K562 (cell line): ENCODE measurements around the gene R3HDM2. TPM values are rescaled to one million over a fixed set of nuclear protein-coding genes. Genes with fewer than 3 reads are reported as not detected.

Experiments
- ARID1B ChIP-seq: fragments of 450-650 bp; IDR thresholded peaks from 2 replicates; pipeline ENCODE4 v1.6.1; 2016; ENCODE audit warnings: antibody characterized with exemption, mild to moderate bottlenecking, inconsistent platforms
- CHCHD3 ChIP-seq: fragments of 250-450 bp; sonication (Bioruptor Pico); IDR thresholded peaks from 2 replicates; pipeline ENCODE4 v2.1.2; 2022; ENCODE audit warnings: mild to moderate bottlenecking
- DMBX1 ChIP-seq: fragments of 250-450 bp; sonication (Bioruptor Pico); IDR thresholded peaks from 2 replicates; pipeline ENCODE4 v1.8.0; 2022; ENCODE audit warnings: inconsistent platforms, mild to moderate bottlenecking, moderate library complexity, borderline replicate concordance
- ETV5 ChIP-seq: sonication (generic); formaldehyde crosslinking; IDR thresholded peaks from 2 replicates; pipeline ENCODE4 v1.4.0; 2020; ENCODE audit warnings: low read depth, mild to moderate bottlenecking, missing genetic modification reagents
- HSF4 ChIP-seq: fragments of 250-450 bp; sonication (Bioruptor Pico); IDR thresholded peaks from 2 replicates; pipeline ENCODE4 v2.1.2; 2022; ENCODE audit warnings: mild to moderate bottlenecking, moderate library complexity, borderline replicate concordance
- NCOR1 ChIP-seq: fragments of 450-650 bp; IDR thresholded peaks from 2 replicates; pipeline ENCODE4 v1.6.1; 2016; ENCODE audit warnings: mild to moderate bottlenecking, moderate library complexity
- PML ChIP-seq: IDR thresholded peaks from 2 replicates; pipeline ENCODE4 v1.6.1; 2012; ENCODE audit warnings: low read length, inconsistent platforms
- POLR2AphosphoS2 ChIP-seq: IDR thresholded peaks from 2 replicates; pipeline ENCODE4 v1.6.1; 2012; ENCODE audit warnings: low read length, improper control_type of control experiment
- POLR2G ChIP-seq: fragments of 200-400 bp; formaldehyde crosslinking; IDR thresholded peaks from 2 replicates; pipeline ENCODE4 v1.6.1; 2017; ENCODE audit warnings: low read depth, mild to moderate bottlenecking, antibody characterized with exemption, low read length, moderate library complexity
- POLR2H ChIP-seq: IDR thresholded peaks from 2 replicates; pipeline ENCODE4 v1.6.1; 2016; ENCODE audit warnings: missing genetic modification characterization, low read depth, mild to moderate bottlenecking, control low read depth, missing compliant biosample characterization, moderate library complexity
- PURB ChIP-seq: sonication (generic); formaldehyde crosslinking; IDR thresholded peaks from 2 replicates; pipeline ENCODE4 v1.9.0; 2021; ENCODE audit warnings: low read depth, mild to moderate bottlenecking, missing genetic modification reagents
- RBFOX2 ChIP-seq: fragments of 200-400 bp; formaldehyde crosslinking; IDR thresholded peaks from 2 replicates; pipeline ENCODE4 v1.6.1; 2017; ENCODE audit warnings: low read depth, mild to moderate bottlenecking, low read length, moderate library complexity
- RBM39 ChIP-seq: fragments of 200-400 bp; formaldehyde crosslinking; optimal IDR thresholded peaks from 2 replicates; pipeline ENCODE3; 2018; ENCODE audit warnings: low read depth, low read length
- SETDB1 ChIP-seq: IDR thresholded peaks from one replicate; pipeline ENCODE4 v1.6.1; 2012; ENCODE audit warnings: low read length, control low read depth, inconsistent platforms
- SP1 ChIP-seq: sonication (generic); formaldehyde crosslinking; IDR thresholded peaks from 2 replicates; pipeline ENCODE4 v1.8.1; 2022; ENCODE audit warnings: mild to moderate bottlenecking, missing genetic modification reagents
- SRSF9 ChIP-seq: fragments of 200-400 bp; formaldehyde crosslinking; IDR thresholded peaks from 2 replicates; pipeline ENCODE4 v1.6.1; 2017; ENCODE audit warnings: low read depth, low read length, borderline replicate concordance
- ZC3H4 ChIP-seq: sonication (generic); formaldehyde crosslinking; IDR thresholded peaks from 2 replicates; pipeline ENCODE4 v1.9.0; 2021; ENCODE audit warnings: missing genetic modification reagents, borderline replicate concordance
- ZFP30 ChIP-seq: fragments of 250-450 bp; sonication (Bioruptor Pico); IDR thresholded peaks from 2 replicates; pipeline ENCODE4 v1.8.0; 2022; ENCODE audit warnings: moderate library complexity, mild to moderate bottlenecking, inconsistent platforms, borderline replicate concordance
- ZNF212 ChIP-seq: fragments of 450-650 bp; formaldehyde crosslinking; IDR thresholded peaks from 2 replicates; pipeline ENCODE4 v1.4.0; 2020; ENCODE audit warnings: mild to moderate bottlenecking
- ZNF699 ChIP-seq: fragments of 250-450 bp; sonication (Bioruptor Pico); IDR thresholded peaks from 2 replicates; pipeline ENCODE4 v1.8.0; 2021; ENCODE audit warnings: mild to moderate bottlenecking, moderate library complexity; ENCODE audit not compliant: insufficient replicate concordance
- ZNF75A ChIP-seq: fragments of 450-650 bp; formaldehyde crosslinking; IDR thresholded peaks from 2 replicates; pipeline ENCODE4 v1.4.0; 2020; ENCODE audit warnings: mild to moderate bottlenecking
- polyA plus RNA-seq, 8 experiments: library from polyadenylated mRNA; depleted of rRNA in 4 of 8; stranded (reverse) in 5 of 8; unstranded in 3 of 8; fragments of >200 nt; fragmentation: Nextera tagmentation in 2 of 8; fragmentation: Illumina TruSeq in 1 of 8; extraction: Ambion mirVana in 2 of 8; extraction: Trizol in 1 of 8; gene quantifications; 2 replicates each; pipeline versions ENCODE4 v1.2.1 to v1.2.3, GENCODE V29; 2011 to 2014; ENCODE audit warnings: inconsistent platforms in 1 of 8, missing spikeins in 1 of 8
- total RNA-seq, 7 experiments: library from RNA; depleted of rRNA in 6 of 7; stranded (reverse); fragments of >200 nt in 6 of 7; fragmentation: Illumina TruSeq in 2 of 7; extraction: Trizol in 2 of 7; gene quantifications; 2 replicates each; pipeline versions ENCODE4 v1.2.1 to v1.2.3, GENCODE V29; 2011 to 2021; ENCODE audit warnings: low replicate concordance in 1 of 7
- TF ChIP-seq, protein P1 (sequence below): sonication (generic); formaldehyde crosslinking; IDR thresholded peaks from 2 replicates; pipeline ENCODE4 v1.8.0; 2022; ENCODE audit warnings: mild to moderate bottlenecking, missing genetic modification reagents
- TF ChIP-seq, protein P2 (sequence below): fragments of 450-650 bp; conservative IDR thresholded peaks from 2 replicates; pipeline ENCODE4 v1.6.1; 2016; ENCODE audit warnings: missing genetic modification characterization, low read depth, mild to moderate bottlenecking, control low read depth, missing compliant biosample characterization
- TF ChIP-seq, protein P3 (sequence below): sonication (generic); formaldehyde crosslinking; IDR thresholded peaks from 2 replicates; pipeline ENCODE4 v1.9.0; 2022; ENCODE audit warnings: mild to moderate bottlenecking, missing genetic modification reagents
- TF ChIP-seq, protein P4 (sequence below): fragments of 250-450 bp; sonication (Bioruptor Pico); IDR thresholded peaks from 2 replicates; pipeline ENCODE4 v1.5.0; 2021

Gene R3HDM2
- total and polyA plus RNA-seq, 9 of the 15 experiments (the other 6 are each of a cell fraction or from before 2014, with no cell fraction given): 3.3 to 18.8 (median 9.0) TPM

DNA sequence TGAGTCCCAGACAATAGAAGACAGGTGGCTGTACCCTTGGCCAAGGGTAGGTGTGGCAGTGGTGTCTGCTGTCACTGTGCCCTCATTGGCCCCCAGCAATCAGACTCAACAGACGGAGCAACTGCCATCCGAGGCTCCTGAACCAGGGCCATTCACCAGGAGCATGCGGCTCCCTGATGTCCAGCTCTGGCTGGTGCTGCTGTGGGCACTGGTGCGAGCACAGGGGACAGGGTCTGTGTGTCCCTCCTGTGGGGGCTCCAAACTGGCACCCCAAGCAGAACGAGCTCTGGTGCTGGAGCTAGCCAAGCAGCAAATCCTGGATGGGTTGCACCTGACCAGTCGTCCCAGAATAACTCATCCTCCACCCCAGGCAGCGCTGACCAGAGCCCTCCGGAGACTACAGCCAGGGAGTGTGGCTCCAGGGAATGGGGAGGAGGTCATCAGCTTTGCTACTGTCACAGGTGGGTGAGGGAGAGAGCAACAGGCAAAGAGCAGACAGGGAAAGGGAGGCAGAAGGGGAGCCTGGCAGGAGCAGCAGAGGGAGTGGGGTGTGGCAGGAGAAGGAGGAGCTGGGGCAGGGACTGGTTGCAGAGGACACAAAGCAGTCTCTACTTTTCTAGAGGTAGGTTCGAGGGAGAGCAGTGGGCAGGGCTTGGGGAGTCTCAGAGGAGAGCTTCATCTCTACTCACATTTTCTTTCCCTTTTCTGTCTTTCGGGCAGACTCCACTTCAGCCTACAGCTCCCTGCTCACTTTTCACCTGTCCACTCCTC is 24.7 kb upstream of the R3HDM2 start (continued):
- 0 out of 2 replicates have a peak, but pooled peaks have one; percentile 29 for TF ChIP-seq ZC3H4 (CRISPR knock-in tag)
- TF ChIP-seq, protein P1, sequence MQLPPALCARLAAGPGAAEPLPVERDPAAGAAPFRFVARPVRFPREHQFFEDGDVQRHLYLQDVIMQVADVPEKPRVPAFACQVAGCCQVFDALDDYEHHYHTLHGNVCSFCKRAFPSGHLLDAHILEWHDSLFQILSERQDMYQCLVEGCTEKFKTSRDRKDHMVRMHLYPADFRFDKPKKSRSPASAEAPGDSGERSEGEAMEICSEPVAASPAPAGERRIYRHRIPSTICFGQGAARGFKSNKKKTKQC: peak; percentile 78; the same call in 1 of the 2 replicates
- TF ChIP-seq POLR2H (tag): no peak; the same call in 1 of the 2 replicates
- no peak for TF ChIP-seq CHCHD3 (CRISPR knock-in tag)
- no peak for TF ChIP-seq HSF4
- peak; percentile 86 for TF ChIP-seq RBFOX2
- 0 out of 2 replicates have a peak, but pooled peaks have one; percentile 22 for TF ChIP-seq ARID1B
- TF ChIP-seq PURB (CRISPR knock-in tag): no peak
- TF ChIP-seq, protein P2, sequence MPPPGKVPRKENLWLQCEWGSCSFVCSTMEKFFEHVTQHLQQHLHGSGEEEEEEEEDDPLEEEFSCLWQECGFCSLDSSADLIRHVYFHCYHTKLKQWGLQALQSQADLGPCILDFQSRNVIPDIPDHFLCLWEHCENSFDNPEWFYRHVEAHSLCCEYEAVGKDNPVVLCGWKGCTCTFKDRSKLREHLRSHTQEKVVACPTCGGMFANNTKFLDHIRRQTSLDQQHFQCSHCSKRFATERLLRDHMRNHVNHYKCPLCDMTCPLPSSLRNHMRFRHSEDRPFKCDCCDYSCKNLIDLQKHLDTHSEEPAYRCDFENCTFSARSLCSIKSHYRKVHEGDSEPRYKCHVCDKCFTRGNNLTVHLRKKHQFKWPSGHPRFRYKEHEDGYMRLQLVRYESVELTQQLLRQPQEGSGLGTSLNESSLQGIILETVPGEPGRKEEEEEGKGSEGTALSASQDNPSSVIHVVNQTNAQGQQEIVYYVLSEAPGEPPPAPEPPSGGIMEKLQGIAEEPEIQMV (tag): no peak
- TF ChIP-seq ZNF699 (CRISPR knock-in tag): no peak
- TF ChIP-seq POLR2G: peak; percentile 87
- TF ChIP-seq, protein P3, sequence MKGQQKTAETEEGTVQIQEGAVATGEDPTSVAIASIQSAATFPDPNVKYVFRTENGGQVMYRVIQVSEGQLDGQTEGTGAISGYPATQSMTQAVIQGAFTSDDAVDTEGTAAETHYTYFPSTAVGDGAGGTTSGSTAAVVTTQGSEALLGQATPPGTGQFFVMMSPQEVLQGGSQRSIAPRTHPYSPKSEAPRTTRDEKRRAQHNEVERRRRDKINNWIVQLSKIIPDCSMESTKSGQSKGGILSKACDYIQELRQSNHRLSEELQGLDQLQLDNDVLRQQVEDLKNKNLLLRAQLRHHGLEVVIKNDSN: peak; percentile 10; the same call in 1 of the 2 replicates
- no peak for TF ChIP-seq ZNF75A (CRISPR knock-in tag)
- 0 out of 2 replicates have a peak, but pooled peaks have one; percentile 9 for TF ChIP-seq SP1 (CRISPR knock-in tag)
- no peak for TF ChIP-seq RBM39
- TF ChIP-seq, protein P4, sequence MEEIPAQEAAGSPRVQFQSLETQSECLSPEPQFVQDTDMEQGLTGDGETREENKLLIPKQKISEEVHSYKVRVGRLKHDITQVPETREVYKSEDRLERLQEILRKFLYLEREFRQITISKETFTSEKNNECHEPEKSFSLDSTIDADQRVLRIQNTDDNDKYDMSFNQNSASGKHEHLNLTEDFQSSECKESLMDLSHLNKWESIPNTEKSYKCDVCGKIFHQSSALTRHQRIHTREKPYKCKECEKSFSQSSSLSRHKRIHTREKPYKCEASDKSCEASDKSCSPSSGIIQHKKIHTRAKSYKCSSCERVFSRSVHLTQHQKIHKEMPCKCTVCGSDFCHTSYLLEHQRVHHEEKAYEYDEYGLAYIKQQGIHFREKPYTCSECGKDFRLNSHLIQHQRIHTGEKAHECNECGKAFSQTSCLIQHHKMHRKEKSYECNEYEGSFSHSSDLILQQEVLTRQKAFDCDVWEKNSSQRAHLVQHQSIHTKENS: no peak
- TF ChIP-seq ZNF212 (CRISPR knock-in tag): no peak
- TF ChIP-seq SETDB1: no peak
- TF ChIP-seq ZFP30: no peak
- TF ChIP-seq DMBX1: 0 out of 2 replicates have a peak, but pooled peaks have one; percentile 7
- TF ChIP-seq NCOR1: no peak
- 0 out of 2 replicates have a peak, but pooled peaks have one; percentile 40 for TF ChIP-seq ETV5 (CRISPR knock-in tag)
- TF ChIP-seq PML: 0 out of 2 replicates have a peak, but pooled peaks have one; percentile 3
- TF ChIP-seq POLR2AphosphoS2: 0 out of 2 replicates have a peak, but pooled peaks have one; percentile 13
- TF ChIP-seq SRSF9: no peak
